OCI-LY3 (cell line): Measurements from ENCODE around the gene CSTA.

Experiments used
- CTCF ChIP-seq: fragments of 200-600, 300-600 bp; sonication (generic); IDR thresholded peaks from 2 replicates; pipeline ENCODE4 v1.5.1; 2014; ENCODE audit warnings: antibody characterized with exemption, low read length, low read depth
- EZH2phosphoT487 ChIP-seq: fragments of 200-600 bp; shearing (Covaris generic); IDR thresholded peaks from 2 replicates; pipeline ENCODE4 v1.6.1; 2018; ENCODE audit warnings: antibody characterized with exemption, mixed run types, low read depth

DNA sequence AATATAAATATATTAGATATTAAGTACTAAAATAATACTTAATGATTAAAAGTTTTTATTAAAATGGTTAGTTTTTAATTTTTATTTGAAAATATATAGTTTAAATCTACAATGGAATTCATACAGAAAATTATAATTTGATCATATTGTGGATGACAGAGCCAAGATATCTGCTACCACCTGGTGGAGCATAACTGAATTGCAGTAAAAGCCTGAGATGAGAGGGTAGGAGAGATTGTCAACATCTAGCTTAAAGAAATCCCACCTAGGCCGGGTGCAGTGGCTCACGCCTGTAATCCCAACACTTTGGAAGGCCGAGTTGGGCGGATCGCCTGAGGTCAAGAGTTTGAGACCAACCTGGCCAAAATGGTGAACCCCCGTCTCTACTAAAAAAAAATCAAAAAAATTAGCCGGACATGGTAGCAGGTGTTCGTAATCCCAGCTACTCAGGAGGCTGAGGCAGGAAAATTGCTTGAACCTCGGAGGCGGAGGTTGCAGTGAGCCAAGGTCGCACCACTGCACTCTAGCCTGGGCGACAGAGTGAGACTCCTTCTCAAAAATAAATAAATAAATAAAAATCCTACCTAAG, 25.1 kb upstream of the CSTA start:
- TF ChIP-seq CTCF = peak; percentile 62
- TF ChIP-seq EZH2phosphoT487 = no peak
